ENCODE results near the gene TCEAL2. TPM values are rescaled to one million over a fixed set of nuclear protein-coding genes. Genes with fewer than 3 reads are reported as not detected.
A peak's percentile ranks its signal among the peaks of the same experiment; 100 is the strongest.
"Not testable (repeated sequence)": the region's sequence is repeated elsewhere in the genome, so short reads cannot be mapped to it uniquely, and the experiment has no call there.

The TCEAL2 gene
- total RNA-seq (10 to 100 TPM; 20.5 to 21.4 TPM), polyA plus RNA-seq (100 to 1,000 TPM in 1 of 2 donors, 10 to 100 TPM in 1; 29.6 to 124 TPM)
- long read RNA-seq, donor 1, transcript TCEAL2-202 (3 exons, 1,100 nt), result major isoform, 19 of 22 reads
- long read RNA-seq, donor 1, partial matches to known transcripts, result 0 of 22 reads
- long read RNA-seq, donor 1, other reads (novel, unspliced or antisense), result 3 of 22 reads
- long read RNA-seq, donor 2, transcript TCEAL2-202 (3 exons, 1,100 nt), result major isoform, 14 of 18 reads
- long read RNA-seq, donor 2, partial matches to known transcripts, result 0 of 18 reads
- long read RNA-seq, donor 2, other reads (novel, unspliced or antisense), result 4 of 18 reads

GRCh38 chrX:102125436-102125835, at the start of gene TCEAL2:
Gene TCEAL2, plus strand, starts transcription at chrX:102125679. Its CDS starts 1,152 bp downstream, at chrX:102126831.
- 1 to 20% methylated on average over 25 to 33 of the region's 38 CpGs for WGBS, 2 donors
- intact Hi-C loops (cut with DNase I), result not testable (repeated sequence)

GRCh38 chrX:102077426-102077825, 48.1 kb upstream of the TCEAL2 start:
- Histone ChIP-seq H3K4me1 (ENCODE audit: control insufficient read depth in 1 of 2, insufficient read depth in 2 of 2, low read length in 2 of 2) (no peaks in the 10 kb centered on the region), H3K27ac (ENCODE audit: low read depth in 1 of 2, low read length in 2 of 2) (no peak overlapping the region), H3K4me3 (ENCODE audit: low read length in 2 of 2) (no peak overlapping the region), H3K9me3 (ENCODE audit: control insufficient read depth, low read length) (no peaks in the 10 kb centered on the region), H3K27me3 (ENCODE audit: control insufficient read depth in 1 of 2, insufficient read depth in 2 of 2, low read length in 1 of 2) (no peaks in the 10 kb centered on the region), H3K36me3 (ENCODE audit: control insufficient read depth in 1 of 2, insufficient read depth in 2 of 2, low read length in 1 of 2) (no peaks in the 10 kb centered on the region)
- ATAC-seq (ENCODE audit: low FRiP score) (no peak), DNase-seq (no peak)
- intact Hi-C loops (cut with DNase I), result no loop called here
- WGBS, 2 donors, result 55 to 75% methylated on average over 1 of the region's 1 CpG

More at GRCh38 chrX:102125436-102125835, at the start of gene TCEAL2:
- not testable (repeated sequence) for H3K9me3 ChIP-seq (ENCODE audit: control insufficient read depth, low read length); H3K27me3 ChIP-seq (ENCODE audit: control insufficient read depth in 1 of 2, insufficient read depth in 2 of 2, low read length in 1 of 2); H3K4me1 ChIP-seq (ENCODE audit: control insufficient read depth in 1 of 2, insufficient read depth in 2 of 2, low read length in 2 of 2); H3K36me3 ChIP-seq (ENCODE audit: control insufficient read depth in 1 of 2, insufficient read depth in 2 of 2, low read length in 1 of 2)
- peak within 1 kb of the TSS in 1 of 2 donors; percentile 79 for H3K4me3 ChIP-seq (ENCODE audit: low read length in 2 of 2)
- ATAC-seq (ENCODE audit: low FRiP score) (peak; percentile 73), DNase-seq (peak; percentile 54 to 79)
- H3K27ac ChIP-seq (ENCODE audit: low read depth in 1 of 2, low read length in 2 of 2), result peak within 1 kb of the TSS in 1 of 2 donors; percentile 61

DNA sequence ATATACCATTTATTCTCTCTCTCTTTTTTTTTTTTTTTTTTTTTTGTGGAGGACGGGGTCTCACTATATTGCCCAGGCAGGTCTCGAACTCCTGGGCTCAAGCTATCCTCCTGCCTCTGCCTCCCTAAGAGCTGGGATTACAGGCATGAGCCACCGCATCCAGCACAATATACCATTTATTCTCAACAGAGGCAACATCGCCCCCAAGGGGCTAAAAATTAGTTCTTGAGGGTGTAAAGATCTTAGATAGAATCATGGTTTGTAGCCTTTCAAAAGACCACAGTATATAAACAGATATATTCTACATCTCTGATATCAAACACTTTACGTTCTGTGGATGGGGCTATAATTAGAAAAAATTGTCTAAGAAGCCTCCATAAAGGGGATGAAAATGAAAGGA, 39.8 kb upstream of the TCEAL2 start:
- DNase-seq (no peak), ATAC-seq (ENCODE audit: low FRiP score) (no peak)
- 33 to 40% methylated on average over 4 to 5 of the region's 5 CpGs for WGBS, 2 donors
- intact Hi-C loops (cut with DNase I), result no loop called here
- H3K9me3 ChIP-seq (ENCODE audit: control insufficient read depth, low read length), result no peaks in the 10 kb centered on the region
- no peaks in the 10 kb centered on the region for H3K4me1 ChIP-seq (ENCODE audit: control insufficient read depth in 1 of 2, insufficient read depth in 2 of 2, low read length in 2 of 2)
- H3K4me3 ChIP-seq (ENCODE audit: low read length in 2 of 2), result no peak overlapping the region
- no peaks in the 10 kb centered on the region for H3K36me3 ChIP-seq (ENCODE audit: control insufficient read depth in 1 of 2, insufficient read depth in 2 of 2, low read length in 1 of 2)
- no peak overlapping the region for H3K27ac ChIP-seq (ENCODE audit: low read depth in 1 of 2, low read length in 2 of 2)
- H3K27me3 ChIP-seq (ENCODE audit: control insufficient read depth in 1 of 2, insufficient read depth in 2 of 2, low read length in 1 of 2), result no peaks in the 10 kb centered on the region

DNA sequence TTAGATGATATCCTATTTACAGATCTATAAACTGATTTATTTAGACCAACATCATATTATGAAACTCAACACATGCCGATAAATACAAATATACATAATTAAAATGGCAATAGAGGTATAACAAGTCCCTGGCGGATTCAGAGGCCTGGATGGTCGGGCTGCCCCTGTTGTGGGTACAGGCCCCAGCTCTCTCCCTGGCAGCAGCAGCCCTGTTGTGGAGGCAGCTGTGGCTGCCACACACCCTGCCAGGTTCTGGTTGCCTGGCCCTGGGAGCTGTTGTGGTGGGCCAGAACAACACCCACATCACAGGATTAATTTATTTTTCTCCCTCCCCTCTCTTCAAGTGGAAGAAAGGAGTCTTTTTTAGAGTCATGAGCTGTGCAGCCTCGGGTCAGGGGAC, 12.1 kb upstream of the TCEAL2 start:
- ATAC-seq (ENCODE audit: low FRiP score) (no peak), DNase-seq (no peak)
- Histone ChIP-seq H3K27me3 (ENCODE audit: control insufficient read depth in 1 of 2, insufficient read depth in 2 of 2, low read length in 1 of 2) (no peaks in the 10 kb centered on the region), H3K27ac (ENCODE audit: low read depth in 1 of 2, low read length in 2 of 2) (no peak overlapping the region), H3K4me1 (ENCODE audit: control insufficient read depth in 1 of 2, insufficient read depth in 2 of 2, low read length in 2 of 2) (no peaks in the 10 kb centered on the region), H3K36me3 (ENCODE audit: control insufficient read depth in 1 of 2, insufficient read depth in 2 of 2, low read length in 1 of 2) (no peaks in the 10 kb centered on the region), H3K9me3 (ENCODE audit: control insufficient read depth, low read length) (no peaks in the 10 kb centered on the region), H3K4me3 (ENCODE audit: low read length in 2 of 2) (no peak overlapping the region)
- 57 to 68% methylated on average over 4 of the region's 4 CpGs for WGBS, 2 donors
- intact Hi-C loops (cut with DNase I), result no loop called here

- ATAC-seq (ENCODE audit: low FRiP score), result no peak
- 78 to 85% methylated on average over 2 of the region's 2 CpGs for WGBS, 2 donors
- H3K27ac ChIP-seq (ENCODE audit: low read depth in 1 of 2, low read length in 2 of 2), result no peak overlapping the region
- H3K4me1 ChIP-seq (ENCODE audit: control insufficient read depth in 1 of 2, insufficient read depth in 2 of 2, low read length in 2 of 2), result no peaks in the 10 kb centered on the region
- H3K27me3 ChIP-seq (ENCODE audit: control insufficient read depth in 1 of 2, insufficient read depth in 2 of 2, low read length in 1 of 2), result no peaks in the 10 kb centered on the region
- H3K4me3 ChIP-seq (ENCODE audit: low read length in 2 of 2), result no peak overlapping the region
- intact Hi-C loops (cut with DNase I), result no loop called here
- DNase-seq, result no peak
- no peaks in the 10 kb centered on the region for H3K9me3 ChIP-seq (ENCODE audit: control insufficient read depth, low read length)
- no peaks in the 10 kb centered on the region for H3K36me3 ChIP-seq (ENCODE audit: control insufficient read depth in 1 of 2, insufficient read depth in 2 of 2, low read length in 1 of 2)
Observed at GRCh38 chrX:102115748-102116147, 9.7 kb upstream of the TCEAL2 start.

GRCh38 chrX:102125014-102125413, 465 bp upstream of the TCEAL2 start:
- H3K27ac ChIP-seq (ENCODE audit: low read depth in 1 of 2, low read length in 2 of 2), result peak overlapping the region in 1 of 2 donors; percentile 61
- 6 to 34% methylated on average over 7 to 9 of the region's 10 CpGs for WGBS, 2 donors

GRCh38 chrX:102126080-102126818, 770 bp downstream of the TCEAL2 start:
- 17 to 32% methylated on average over 21 of the region's 21 CpGs for WGBS, 2 donors
- intact Hi-C loops (cut with DNase I); H3K9me3 ChIP-seq (ENCODE audit: control insufficient read depth, low read length); H3K27me3 ChIP-seq (ENCODE audit: control insufficient read depth in 1 of 2, insufficient read depth in 2 of 2, low read length in 1 of 2); H3K36me3 ChIP-seq (ENCODE audit: control insufficient read depth in 1 of 2, insufficient read depth in 2 of 2, low read length in 1 of 2); DNase-seq; H3K4me1 ChIP-seq (ENCODE audit: control insufficient read depth in 1 of 2, insufficient read depth in 2 of 2, low read length in 2 of 2): not testable (repeated sequence)
- peak; percentile 28 for ATAC-seq (ENCODE audit: low FRiP score)
- Histone ChIP-seq H3K27ac (ENCODE audit: low read depth in 1 of 2, low read length in 2 of 2) (peak overlapping the region in 1 of 2 donors; percentile 21), H3K4me3 (ENCODE audit: low read length in 2 of 2) (peak overlapping the region in 1 of 2 donors; percentile 79)

More at GRCh38 chrX:102125014-102125413, 465 bp upstream of the TCEAL2 start:
- H3K36me3 ChIP-seq (ENCODE audit: control insufficient read depth in 1 of 2, insufficient read depth in 2 of 2, low read length in 1 of 2); H3K27me3 ChIP-seq (ENCODE audit: control insufficient read depth in 1 of 2, insufficient read depth in 2 of 2, low read length in 1 of 2); DNase-seq; H3K9me3 ChIP-seq (ENCODE audit: control insufficient read depth, low read length); ATAC-seq (ENCODE audit: low FRiP score); intact Hi-C loops (cut with DNase I); H3K4me1 ChIP-seq (ENCODE audit: control insufficient read depth in 1 of 2, insufficient read depth in 2 of 2, low read length in 2 of 2): not testable (repeated sequence)
- peak overlapping the region in 1 of 2 donors; percentile 6 for H3K4me3 ChIP-seq (ENCODE audit: low read length in 2 of 2)

GRCh38 chrX:102126863-102127262, 1.4 kb downstream of the TCEAL2 start:
- no peaks in the 10 kb centered on the region for H3K36me3 ChIP-seq (ENCODE audit: control insufficient read depth in 1 of 2, insufficient read depth in 2 of 2, low read length in 1 of 2)
- H3K4me3 ChIP-seq (ENCODE audit: low read length in 2 of 2), result no peak overlapping the region
- ATAC-seq (ENCODE audit: low FRiP score) (no peak), DNase-seq (no peak)
- no peaks in the 10 kb centered on the region for H3K4me1 ChIP-seq (ENCODE audit: control insufficient read depth in 1 of 2, insufficient read depth in 2 of 2, low read length in 2 of 2)
- no peaks in the 10 kb centered on the region for H3K27me3 ChIP-seq (ENCODE audit: control insufficient read depth in 1 of 2, insufficient read depth in 2 of 2, low read length in 1 of 2)
- intact Hi-C loops (cut with DNase I), result no loop called here
- H3K9me3 ChIP-seq (ENCODE audit: control insufficient read depth, low read length), result no peaks in the 10 kb centered on the region
- H3K27ac ChIP-seq (ENCODE audit: low read depth in 1 of 2, low read length in 2 of 2), result no peak overlapping the region
- 24 to 30% methylated on average over 8 of the region's 8 CpGs for WGBS, 2 donors

- no peak for ATAC-seq (ENCODE audit: low FRiP score)
Observed at GRCh38 chrX:102129473-102129872, 4.0 kb downstream of the TCEAL2 start.

More at GRCh38 chrX:102129473-102129872, 4.0 kb downstream of the TCEAL2 start:
- Histone ChIP-seq H3K9me3 (ENCODE audit: control insufficient read depth, low read length) (no peaks in the 10 kb centered on the region), H3K4me1 (ENCODE audit: control insufficient read depth in 1 of 2, insufficient read depth in 2 of 2, low read length in 2 of 2) (no peaks in the 10 kb centered on the region), H3K4me3 (ENCODE audit: low read length in 2 of 2) (no peak overlapping the region), H3K27me3 (ENCODE audit: control insufficient read depth in 1 of 2, insufficient read depth in 2 of 2, low read length in 1 of 2) (no peaks in the 10 kb centered on the region), H3K27ac (ENCODE audit: low read depth in 1 of 2, low read length in 2 of 2) (no peak overlapping the region), H3K36me3 (ENCODE audit: control insufficient read depth in 1 of 2, insufficient read depth in 2 of 2, low read length in 1 of 2) (no peaks in the 10 kb centered on the region)
- no peak for DNase-seq
- 41 to 57% methylated on average over 1 of the region's 1 CpG for WGBS, 2 donors
- intact Hi-C loops (cut with DNase I), result no loop called here
